LHCN-M2 (cell line): ENCODE data around the gene VPS16. TPM values are rescaled to one million over a fixed set of nuclear protein-coding genes. Genes with fewer than 3 reads are reported as not detected.

Experiments
- DNase-seq: peaks from one replicate; pipeline ENCODE4 v3.0.0-alpha.2; 2012; ENCODE audit warnings: low read depth
- polyA plus RNA-seq: library from polyadenylated mRNA; unstranded; fragments of >200 nt; gene quantifications from one replicate; pipeline ENCODE4 v1.2.1, GENCODE V29; 2012; ENCODE audit warnings: missing spikeins
- total RNA-seq: library from RNA; depleted of rRNA; stranded (reverse); fragments of >200 nt; gene quantifications from 2 replicates; pipeline ENCODE4 v1.2.3, GENCODE V29; 2014; rRNA removed

VPS16 gene
- 36.1 and 41.8 TPM in 2 replicates for total RNA-seq
- polyA plus RNA-seq, result 32.4 TPM

DNA sequence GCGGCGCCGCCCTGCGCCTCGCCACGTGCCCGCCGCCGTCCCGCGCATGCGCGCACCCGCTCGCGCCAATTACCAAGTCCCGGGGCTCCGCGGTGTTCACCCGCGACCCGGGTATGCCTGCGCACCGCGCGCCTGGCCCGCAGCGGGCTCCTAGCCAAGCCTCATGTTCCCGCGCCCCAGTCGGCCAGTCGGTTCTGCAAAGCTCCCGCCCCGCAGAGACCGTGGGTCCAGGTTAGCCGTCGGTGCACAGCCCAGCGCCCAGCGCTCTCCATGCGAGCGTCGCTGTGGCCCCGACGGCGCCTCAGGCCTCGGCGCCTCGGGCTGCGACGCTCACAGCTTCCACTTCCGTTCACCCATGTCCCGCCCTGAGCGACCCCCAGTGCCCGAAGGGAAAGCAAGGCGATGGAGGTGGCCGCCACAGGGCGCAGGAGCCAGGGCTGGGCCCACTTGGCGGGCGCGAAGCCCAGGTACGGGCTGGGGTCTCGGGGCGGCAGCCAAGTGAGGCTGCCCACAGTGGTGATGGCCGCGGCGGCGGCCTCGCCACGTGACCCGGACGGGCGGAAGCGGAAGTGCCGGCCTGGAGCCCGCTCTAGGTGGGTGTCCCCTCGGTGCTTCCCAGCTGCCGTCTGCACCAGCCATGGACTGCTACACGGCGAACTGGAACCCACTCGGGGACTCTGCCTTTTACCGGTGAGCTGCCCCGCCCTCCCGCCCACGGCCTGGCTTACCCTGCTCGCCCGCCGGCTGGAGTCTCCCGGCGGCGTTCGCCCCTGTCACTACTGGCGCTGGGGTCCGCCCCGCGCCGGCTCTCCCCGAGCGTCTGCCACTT lies at the start of gene VPS16, which contains the start of gene PCED1A:
TSS of gene VPS16 (plus strand) at position 608 of the 829 bp plus-strand sequence. CDS start at position 638, 30 bp downstream.
TSS of gene PCED1A (minus strand) at position 518 of the 829 bp plus-strand sequence. CDS start 743 bp downstream, outside the sequence.
- DNase-seq, result peak; percentile 79

GRCh38 chr20:2793471-2793870 lies 47.1 kb upstream of the VPS16 start:
- no peak for DNase-seq

DNA sequence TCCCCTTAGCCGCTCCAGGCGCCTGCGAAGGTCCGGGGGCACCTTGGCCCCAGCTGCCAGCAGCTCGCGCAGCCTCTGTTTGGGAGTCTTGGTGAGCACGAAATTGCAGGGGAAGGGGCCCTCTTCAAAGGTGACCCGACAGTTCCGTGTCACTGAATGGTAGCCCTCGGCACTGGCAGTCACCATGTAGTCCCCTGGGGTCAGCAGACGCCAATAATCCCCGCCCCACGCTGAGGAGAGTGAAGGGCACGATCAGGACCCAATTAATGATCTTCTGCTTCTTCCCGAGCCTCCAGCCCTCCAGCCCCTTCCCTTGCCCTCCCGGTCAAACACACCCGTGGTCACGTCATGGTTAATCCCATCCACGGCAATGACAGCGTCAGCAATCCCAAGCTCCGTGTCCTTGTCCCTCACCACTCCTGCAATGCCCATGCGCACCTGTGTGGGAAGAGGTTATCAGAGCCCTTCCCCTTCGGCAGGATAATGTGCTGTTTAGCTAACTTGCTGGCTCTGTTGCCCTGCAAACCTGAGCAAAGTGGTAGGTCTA lies 46.3 kb upstream of the VPS16 start:
- DNase-seq, result no peak

DNA sequence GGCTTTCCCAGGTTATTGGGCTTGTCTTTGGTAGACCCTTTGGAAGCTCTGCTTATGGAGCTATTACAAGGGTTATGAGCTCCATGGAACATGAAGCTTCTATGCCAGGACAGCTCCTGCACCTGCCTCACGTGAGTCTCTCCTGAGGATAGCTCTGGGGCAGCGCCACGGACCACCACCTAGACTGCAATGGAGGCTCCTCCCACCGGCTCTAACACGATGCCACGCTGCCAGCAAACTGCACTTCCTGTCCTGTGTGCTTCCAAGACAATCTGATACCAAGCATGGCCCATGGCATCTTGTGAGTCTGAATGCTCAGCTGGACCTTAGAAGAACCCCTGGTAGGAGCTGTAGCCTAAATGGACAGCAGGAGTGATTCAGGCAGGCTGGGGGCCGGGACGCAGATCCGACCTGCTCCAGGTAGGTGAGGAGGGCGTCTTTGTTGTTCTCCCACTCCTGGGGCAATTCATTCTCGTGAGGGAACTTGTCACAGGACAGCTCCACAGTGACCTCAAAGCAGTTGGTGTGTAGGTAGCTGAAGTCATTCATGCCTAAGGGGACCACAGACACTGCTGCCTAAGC lies 45.6 kb upstream of the VPS16 start:
- DNase-seq, result no peak

DNA sequence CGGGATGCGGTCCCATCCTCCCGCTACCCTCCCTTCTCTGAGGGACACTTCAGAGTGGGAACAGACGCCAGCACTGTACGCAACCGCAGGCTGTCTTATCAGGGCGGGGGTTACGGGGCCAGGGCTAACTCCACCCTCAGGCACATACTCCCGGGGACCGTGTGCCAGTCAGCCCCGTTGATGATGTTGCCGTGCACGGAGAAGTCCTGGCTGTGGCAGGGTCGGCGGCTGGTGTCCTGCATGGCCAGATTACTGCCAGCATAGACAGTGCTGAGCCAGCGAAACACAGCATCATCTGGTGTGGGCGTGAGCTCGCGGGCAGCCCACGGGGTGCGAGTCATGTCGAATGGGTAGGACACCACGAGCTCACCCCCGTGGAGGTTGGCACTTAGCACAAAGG lies 45.1 kb upstream of the VPS16 start:
- no peak for DNase-seq

DNA sequence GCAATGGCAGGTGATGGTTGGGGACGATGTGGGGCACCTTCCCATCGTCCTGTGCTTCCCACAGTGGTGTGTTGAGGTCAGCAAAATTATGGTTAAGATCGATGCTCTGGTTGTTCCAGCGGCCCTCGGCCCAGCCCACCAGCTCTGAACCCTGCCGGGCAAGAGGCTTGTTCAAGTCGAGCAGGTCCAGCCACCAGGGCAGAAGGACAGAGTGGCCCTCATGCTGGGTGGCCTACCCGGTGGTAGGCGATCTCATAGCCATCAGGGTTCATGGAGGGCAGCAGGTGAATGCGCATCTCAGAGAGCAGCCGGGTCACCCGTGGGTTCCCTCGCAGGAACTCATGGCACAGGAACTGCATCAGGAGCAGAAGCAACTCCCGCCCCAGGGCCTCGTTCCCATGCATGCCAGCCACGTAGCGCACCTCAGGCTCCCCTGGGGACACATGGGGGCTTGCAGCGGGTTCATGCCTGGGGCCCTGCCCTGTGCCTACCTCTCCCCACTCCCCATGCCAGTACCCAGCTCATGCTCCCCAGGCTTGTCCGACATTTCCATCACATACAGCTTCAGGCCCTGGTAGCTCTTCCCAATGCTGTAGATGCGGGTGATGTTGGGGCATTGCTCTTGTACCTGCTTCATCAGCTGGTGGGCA lies 44.4 kb upstream of the VPS16 start:
- no peak for DNase-seq

GRCh38 chr20:2797136-2797983 lies 43.2 kb upstream of the VPS16 start:
- no peak for DNase-seq

DNA sequence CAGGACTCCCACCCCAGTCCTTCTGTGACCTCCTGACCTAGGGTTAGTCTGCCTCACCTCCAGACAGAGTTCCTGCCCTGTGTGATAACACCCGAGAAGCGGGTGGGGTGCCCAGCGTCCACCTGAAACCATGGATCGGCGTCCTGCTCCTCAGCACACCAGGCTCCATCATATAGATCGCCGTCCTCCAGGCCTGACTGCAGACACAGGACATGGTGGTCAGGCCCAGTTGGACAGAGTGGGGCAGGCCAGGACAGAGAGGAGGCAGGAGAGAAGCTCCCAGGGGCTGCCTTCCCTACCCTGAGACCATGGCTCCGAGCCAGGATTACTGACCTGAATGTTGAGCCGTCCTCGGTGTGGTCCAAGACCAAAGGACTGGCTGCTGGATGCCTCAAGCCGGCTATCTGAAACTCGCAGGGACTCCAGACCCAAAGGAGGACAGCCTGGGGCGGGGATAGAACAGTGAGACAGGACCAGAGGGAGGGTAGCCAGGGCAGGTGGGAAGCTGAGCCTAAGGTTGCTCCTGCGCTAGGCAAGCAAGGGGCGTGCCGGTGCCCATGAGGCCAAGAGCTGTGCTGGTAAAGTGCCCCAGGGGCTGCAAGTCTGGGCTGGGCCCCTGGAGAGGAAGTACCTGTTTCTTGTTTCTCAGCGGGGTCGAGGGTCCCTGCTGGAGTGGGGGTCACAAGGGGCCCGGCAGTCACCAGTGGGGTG lies 42.3 kb upstream of the VPS16 start:
- no peak for DNase-seq

DNA sequence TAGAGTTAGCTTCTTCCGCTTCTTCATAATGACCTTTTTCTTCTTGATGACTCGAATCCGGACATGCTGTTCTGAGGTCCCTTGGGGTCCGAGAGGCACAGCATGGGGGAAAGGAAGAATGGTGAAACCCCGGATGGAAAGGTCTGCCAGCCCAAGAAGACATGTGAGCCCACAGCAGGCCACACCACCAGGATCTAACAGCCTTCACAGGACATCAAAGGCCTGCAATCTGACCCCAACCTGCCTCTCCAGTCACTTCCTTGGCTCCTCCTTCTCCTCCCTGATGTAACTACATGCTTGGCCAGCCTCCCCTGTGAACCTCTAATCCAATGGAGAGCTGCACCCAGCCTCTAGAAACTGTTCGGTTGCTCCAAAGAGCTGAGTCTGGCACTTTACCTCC lies 41.7 kb upstream of the VPS16 start:
- DNase-seq, result no peak

DNA sequence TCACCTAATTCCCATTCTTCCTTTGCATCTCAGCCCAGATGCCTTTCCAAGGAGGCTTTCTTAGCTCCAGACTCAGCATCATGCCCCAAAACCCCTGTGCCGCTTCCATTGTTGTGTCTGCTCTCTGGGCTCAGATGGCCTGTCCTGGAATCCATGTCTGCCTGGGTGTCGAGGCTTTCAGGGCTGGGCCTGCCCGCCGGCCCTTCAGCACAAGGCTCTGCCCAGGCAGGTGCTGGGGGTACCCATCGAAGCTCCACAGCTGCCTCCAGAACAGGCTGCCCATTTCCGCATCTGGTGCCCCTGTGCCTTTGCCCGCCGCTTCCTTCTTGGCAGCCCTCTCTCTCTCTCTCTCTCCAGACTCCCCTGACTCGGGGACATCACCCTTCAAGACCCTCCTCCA lies 41.3 kb upstream of the VPS16 start:
- no peak for DNase-seq

GRCh38 chr20:2799688-2800520 lies 40.6 kb upstream of the VPS16 start:
- DNase-seq, result no peak

- DNase-seq, result no peak
These were observed 39.8 kb upstream of the VPS16 start, which contains the start of gene CPXM1 for GRCh38 chr20:2800521-2801285. CPXM1 (minus strand) TSS chr20:2800627; CDS start chr20:2800572, 55 bp downstream.

DNA sequence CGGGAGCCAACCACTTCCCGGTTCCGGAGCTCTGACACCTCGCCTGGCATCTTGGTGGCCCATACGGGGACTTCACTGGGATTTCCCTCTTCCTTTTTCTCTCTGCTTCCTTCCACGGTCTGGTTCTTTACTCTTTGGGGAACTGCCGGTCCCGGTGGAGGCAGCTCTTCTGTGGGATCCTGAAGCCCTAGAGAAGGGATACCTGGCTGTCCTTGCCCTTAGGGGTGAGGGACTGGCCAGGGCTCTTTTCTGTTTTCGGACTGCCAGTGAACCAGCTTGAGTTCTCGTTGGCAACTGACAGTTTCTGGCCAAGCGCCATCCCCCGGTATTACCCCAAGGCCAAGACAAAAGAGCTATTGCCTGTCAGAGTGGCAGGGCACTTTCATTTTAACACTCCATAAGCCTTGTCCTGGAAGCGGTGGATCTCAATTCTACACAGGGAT lies 39.2 kb upstream of the VPS16 start:
- DNase-seq, result no peak

DNA sequence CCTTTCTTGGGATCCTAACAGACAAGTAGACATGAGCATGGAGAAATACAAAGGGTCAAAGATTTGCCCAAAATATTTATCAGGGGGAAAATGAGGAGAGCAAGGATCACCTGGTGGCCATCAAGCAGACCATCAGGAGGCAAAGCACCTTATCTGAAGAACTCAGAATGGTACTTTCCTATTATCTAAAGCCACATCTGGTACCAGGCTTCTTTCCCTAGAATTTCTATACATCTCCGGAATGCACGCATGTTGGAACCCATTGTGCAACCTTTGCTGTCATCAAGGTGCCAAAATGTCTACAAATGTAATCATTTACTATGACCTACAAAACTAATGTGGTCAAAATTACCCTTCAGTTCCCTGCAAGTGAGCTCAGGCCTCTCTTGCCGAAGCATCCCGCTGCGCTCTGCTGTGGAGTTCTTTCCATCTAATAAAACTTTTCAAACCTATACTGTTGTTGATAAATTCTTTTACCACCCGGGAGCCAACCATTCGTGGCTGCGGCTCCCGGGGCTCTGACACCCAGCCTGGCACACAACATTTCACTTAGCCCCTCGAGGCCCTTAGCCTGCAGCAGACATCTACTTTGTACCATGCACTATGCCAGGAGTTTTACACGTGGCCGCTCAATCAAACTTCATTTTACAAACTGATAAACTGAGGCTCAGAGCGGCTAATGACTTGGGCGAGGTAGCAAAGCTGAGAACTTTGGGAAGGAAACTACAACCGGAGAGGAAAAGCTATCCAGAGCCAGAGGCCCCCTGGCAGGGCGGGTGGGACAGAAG lies 36.3 kb upstream of the VPS16 start:
- DNase-seq, result no peak

DNA sequence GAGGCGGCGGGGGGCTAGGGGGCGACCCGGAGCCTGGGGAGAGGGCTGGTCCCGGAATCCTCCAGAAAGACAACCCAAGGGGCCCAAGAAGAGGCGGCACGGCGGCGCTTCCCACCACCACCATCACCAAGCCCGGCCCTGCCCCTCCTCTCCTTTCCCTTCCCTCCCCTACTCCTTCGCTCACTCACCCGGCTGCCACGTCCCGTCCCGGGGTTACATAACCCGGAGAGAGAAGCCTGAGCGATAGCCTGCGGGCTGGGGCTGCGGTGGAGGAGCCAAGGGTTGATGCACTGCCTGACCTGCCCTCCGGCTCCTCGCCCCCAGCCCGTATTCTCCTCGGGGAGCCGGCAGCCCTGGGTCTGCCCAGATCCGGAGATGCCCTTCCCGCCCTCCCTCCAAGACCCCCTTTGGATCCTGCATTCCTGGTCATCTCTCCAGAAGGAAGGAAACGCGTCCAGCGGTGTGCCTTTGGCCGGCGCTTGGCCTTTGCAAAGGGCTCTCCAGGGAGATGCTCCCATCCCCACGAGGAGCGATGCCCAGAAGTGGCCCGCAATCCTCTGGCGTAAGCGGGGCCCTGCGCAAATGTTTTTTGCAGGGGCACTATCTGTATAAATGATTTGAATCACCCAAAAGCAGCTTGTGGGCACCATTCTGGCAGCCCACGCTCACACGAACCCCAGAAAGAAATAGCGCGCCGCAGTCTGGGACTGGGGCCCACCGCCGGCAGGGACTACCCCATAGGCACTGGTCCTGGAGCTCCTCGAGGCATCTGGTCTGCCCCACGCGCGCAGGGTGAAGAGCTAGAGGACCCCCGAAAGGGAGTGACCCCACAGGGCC lies 35.5 kb upstream of the VPS16 start:
- DNase-seq, result no peak

DNA sequence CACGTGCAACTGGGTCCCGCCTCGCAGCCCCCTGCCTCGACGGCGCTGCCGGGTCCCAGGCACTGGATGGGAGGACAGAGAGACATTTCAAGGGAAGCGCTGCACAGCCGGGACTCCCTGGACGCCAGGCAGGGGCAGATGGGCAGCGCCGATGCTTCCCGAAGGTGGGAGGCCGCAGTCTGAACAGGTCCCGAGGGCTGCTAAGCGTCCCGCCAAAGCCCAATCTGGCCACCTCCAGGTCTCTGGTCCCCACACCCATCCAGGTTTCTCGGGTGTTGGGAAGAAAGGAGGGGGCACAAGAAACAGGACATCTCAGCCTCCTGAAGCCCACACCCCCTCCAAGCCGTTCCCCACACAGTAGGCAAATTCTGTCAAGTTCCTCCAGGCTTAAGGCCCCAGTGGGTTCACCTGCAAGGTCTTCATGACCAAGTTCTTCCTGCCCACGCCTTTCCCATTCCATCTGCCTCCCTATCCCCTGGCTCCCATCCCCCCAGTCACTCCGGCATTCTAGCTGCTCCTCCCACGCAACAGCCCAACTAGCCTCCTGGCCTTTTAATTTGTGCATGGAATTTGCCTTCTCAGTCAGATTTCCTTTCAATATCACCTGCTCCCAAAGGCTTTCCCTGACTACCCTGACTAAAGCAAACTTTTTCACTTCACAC lies 34.7 kb upstream of the VPS16 start:
- no peak for DNase-seq

GRCh38 chr20:2806351-2806701 lies 34.2 kb upstream of the VPS16 start:
- DNase-seq, result no peak
